Stimulated activated CD4-positive, alpha-beta T cell treated with anti-CD3 and anti-CD28 coated beads, Interleukin-4, amount 100 ng/mL, for 48 hours (primary cell): Measurements from ENCODE around the gene TBC1D24.
A peak's percentile ranks its signal among the peaks of the same experiment; 100 is the strongest.

Experiments used
- DNase-seq, 2 donors: peaks; one replicate each; pipeline ENCODE4 v3.0.0-alpha.2; 2020; ENCODE audit warnings: low read depth in 2 of 2

Gene TBC1D24

DNA sequence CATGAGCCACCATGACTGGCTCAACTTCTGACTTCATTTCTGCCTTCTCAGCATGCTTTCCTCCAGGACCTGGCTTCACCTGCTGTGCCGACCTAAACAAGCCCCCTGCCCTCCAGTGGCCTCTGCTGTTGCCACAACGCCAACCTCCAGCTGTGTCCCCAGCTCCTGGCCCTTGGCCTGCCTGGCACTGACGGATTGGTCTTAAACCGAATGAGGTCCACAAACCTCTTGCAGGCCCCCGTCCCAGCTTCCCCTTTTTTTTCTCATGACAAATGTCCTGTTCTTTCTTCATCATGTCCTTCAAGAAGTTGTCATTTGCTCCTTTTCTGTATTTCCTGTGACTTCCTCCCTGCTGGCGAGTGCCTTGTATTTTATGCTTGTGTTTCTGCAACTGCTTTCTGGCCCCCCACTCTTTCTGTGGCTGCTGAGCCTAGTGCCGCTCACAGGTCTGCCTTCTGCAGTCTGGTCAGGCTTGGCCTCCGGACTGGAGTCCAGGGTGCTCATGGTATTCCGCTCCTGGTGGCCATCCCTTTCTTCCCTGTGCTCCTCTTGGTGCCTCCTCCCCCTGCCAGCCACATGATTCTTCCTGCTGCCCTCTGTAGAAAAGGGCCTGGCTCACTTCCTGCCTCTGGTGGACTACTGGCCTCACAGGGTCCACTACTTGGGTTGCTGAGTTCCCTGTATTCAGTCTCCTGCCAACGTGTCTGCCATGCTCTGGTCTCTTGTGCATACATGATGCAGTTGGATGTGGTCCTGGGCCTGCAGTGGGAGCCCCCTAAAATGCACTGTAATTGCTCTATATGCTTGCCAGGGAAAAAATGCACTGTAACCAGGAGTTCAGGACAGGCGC is 41.7 kb downstream of the TBC1D24 start:
- no peak for DNase-seq

DNA sequence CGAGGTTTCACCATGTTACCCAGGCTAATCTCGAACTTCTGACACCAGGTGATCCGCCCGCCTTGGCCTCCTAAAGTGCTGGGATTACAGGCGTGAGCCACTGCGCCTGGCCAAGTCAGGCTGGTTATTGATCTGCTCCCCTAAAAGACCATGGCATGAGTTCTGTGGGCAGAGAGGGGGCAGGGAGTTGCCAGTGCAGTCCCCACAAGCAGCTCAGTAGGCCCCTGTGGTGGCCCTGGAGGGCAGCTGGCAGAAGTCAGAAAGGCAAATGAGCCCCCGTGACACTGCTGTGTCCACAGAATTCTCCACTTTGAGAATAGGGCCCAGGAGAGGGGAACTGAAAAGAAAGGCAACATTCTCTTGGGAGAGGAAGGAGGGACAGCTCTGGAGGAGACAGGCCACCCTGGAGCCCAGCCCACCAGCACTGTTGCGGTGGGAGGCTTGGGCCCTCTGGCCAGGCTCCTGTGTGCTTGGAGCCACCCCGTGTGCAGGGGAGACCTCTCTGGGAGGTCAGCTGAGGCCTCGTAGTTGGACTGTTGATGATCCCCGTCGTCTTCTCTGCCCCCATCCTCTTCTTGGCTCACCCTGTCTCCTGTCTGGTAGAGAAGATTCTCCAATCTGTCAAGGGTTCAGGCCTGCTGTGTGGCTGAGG is 43.2 kb downstream of the TBC1D24 start:
- DNase-seq: no peak

DNA sequence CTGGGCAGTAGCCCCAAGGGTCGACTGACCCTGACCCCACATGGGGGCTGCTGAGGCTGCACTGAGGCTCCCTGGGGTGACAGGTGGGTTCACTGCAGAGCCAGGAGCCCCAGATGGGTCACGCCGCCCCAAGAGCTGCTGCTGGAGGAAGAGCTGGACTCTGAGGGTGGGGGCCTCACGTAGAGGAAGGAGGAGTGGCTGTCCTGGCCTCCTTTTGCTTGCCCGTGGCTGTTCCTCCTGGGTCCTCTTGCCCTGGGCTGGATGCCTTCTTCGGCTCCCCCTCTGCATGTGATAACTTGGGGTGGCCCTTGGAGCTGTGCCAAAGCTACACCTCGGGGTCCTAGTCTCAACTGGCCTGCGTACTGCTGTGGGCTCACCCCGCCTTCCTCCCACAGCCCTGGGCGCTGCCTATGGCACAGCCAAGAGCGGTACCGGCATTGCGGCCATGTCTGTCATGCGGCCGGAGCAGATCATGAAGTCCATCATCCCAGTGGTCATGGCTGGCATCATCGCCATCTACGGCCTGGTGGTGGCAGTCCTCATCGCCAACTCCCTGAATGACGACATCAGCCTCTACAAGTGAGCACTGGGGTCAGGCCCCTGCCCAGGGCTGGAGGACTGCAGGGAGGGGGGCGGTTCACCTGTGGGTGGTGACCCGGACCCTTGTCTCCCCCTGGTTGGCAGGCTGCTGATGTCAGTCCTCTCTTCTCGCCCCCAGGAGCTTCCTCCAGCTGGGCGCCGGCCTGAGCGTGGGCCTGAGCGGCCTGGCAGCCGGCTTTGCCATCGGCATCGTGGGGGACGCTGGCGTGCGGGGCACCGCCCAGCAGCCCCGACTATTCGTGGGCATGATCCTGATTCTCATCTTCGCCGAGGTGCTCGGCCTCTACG is 44.1 kb downstream of the TBC1D24 start:
- no peak for DNase-seq

DNA sequence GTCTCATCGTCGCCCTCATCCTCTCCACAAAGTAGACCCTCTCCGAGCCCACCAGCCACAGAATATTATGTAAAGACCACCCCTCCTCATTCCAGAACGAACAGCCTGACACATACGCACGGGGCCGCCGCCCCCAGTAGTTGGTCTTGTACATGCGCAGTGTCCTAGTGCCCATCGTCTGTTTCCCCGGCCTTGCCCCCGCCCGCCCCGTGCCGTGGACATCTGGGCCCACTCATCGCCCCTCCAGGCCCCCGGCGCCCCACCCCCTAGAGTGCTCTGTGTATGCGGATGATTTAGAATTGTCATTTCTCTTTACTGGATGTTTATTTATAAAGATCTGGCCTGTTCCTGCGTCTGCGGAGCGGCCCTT is 44.8 kb downstream of the TBC1D24 start:
- no peak for DNase-seq

DNA sequence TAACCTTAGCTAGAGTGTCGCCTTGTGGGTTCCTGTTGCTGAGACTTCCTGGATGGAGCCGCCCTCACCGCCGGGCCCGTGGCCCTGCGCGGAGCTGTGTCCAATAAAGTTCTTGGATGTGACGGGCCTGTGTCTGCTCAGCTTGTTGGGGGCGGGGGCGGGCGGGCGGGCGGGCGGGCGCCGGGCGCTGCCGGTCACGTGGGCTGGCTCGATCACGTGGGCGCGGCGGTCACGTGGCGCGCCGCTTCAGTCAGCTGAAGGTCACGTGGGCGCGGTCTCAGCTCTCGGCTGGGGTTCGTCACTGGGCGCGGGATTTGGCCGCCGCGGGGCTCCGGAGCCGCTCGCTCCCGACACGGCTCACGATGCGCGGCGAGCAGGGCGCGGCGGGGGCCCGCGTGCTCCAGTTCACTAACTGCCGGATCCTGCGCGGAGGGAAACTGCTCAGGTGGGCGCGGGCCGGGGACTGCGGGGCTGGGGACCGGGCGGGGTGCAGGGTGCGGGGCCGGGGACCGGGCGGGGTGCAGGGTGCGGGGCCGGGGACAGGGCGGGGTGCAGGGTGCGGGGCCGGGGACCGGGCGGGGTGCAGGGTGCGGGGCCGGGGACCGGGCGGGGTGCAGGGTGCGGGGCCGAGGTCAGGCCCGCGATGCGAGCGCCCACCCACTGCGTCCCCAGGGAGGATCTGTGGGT is 45.3 kb downstream of the TBC1D24 start, which contains the start of gene AMDHD2:
TSS of gene AMDHD2 (plus strand) at position 275 of the 687 bp plus-strand sequence. CDS start at position 363, 88 bp downstream.
- DNase-seq: peak; percentile 86 to 88

DNA sequence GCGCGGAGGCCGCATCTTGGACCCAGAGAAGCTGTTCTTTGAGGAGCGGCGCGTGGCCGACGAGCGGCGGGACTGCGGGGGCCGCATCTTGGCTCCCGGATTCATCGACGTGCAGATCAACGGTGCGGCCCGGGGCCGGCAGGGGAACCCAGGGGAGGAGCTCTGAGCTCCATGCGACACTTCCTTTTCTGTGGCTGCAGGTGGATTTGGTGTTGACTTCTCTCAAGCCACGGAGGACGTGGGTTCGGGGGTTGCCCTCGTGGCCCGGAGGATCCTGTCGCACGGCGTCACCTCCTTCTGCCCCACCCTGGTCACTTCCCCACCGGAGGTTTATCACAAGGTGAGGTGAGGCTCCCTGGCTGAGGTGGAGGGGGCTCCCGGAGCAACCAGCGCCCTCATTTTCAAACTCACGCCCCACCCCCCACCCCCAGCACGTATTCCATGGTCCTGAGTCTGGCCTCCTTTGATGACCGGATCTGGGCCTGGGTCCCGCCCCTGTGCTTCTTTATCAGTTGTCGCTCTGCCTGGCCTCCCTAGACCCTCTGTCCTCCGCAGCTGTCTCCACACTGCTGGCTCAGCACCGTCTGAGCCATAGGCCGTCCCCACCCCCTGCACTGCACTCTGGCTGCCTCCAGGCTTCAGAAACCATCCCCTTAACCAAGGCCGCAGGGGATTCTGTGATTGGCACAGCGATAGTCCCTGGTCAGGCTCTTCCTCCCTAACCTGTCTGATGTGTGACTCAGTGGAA is 46.0 kb downstream of the TBC1D24 start:
- DNase-seq: peak in 1 of 2 donors; percentile 29

DNA sequence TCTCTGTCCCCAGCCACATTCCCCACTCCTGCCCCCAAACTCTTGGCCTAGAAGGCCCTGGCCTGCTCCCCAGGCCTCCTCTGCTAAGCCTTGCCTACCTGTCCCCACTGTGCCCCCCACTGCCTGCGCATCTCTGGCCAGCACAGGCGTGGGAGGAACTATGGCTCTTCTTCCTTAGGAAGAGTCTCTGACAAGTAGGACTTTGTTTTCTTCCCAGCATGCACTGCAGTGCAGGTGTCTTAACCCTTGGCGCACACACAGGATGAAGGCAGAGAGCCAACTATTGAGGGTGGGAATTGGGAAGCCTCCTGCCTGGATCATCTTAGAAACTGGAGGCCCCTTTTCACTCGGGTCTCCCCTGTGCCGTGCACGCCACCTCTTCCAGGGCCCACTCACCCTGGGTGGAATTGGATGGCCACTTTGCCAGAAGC is 48.9 kb downstream of the TBC1D24 start:
- no peak for DNase-seq

DNA sequence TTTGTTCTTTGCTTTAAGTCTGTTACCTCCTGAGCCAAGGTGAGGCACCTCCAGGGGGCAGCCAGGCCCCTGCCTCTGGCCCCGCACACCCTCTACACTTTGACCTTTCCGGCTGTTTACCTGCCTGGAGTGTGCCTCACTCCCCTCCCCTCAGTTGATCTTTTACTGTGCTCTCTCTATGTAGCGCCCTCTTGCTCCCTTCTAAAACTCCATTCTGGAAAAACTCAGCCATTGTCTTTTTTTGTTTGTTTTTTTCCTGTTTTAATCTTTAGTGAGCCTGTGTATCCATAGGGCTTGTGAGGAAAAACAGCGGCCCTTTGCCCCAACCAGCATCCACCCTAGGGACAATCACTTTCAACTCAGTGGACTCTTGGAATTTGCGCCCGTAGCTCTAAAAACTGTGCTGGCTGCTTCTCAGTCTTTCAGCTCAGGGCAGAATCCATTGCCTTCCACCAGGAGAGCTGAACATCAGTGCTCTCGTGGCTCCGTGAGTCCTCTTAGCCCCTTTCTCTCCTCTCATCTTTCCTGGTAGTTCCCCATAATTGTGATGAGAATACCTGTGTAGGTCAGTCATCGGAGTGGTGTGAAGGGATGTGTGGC is 49.5 kb downstream of the TBC1D24 start:
- DNase-seq: no peak

DNA sequence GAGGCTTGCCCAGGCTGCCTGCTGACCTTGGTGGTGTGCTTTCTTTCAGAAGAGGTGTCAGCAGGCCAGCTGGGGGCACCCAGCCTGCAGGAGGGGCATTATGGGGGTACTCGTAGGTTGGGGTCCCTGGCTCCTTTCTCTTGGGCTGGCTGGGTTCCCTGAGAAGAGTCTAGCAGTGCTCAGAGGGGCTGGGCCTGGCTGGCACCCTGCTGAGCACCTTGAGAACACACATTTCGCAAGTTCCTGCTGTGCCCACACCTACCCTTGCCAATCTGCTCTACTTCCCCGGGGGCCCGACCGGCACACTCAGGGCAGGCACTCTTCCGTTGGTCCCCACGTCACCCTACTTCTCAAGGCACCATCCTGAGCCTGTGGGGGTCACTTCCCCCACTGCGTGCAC is 51.2 kb downstream of the TBC1D24 start:
- DNase-seq: no peak

DNA sequence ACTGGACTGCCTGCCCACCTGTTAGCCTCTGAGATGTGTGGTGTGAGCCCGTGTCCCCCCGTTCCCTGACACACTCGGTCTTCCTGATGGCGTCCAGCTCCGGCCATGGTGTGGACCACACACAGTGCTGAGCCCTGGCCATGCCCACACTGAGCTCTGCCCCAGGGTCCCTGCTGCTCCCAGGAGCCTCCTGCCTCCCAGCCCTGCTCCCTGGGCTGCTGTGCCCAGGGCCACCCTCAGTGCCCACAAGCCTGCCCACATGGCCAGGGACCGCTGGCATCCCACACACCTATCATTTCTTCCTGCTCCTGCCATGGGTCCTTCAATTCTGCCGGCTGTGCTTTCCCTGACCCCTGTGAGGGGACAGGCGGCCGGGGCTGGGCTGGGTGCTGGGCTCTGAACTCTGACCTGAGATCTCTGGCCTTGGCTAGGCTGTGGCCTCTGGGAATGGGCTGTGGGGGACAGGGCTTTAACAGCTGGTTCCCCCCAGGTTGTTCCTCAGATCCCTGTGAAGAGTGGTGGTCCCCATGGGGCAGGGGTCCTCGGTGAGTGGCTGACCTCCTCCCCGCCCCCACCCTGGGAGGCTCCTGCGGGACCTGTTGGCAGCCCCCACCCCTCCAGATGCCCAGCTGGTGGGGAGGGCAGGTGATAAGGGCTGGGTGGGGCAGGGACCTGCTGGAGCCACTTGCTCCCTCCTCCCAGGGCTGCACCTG is 52.3 kb downstream of the TBC1D24 start:
- no peak for DNase-seq

DNA sequence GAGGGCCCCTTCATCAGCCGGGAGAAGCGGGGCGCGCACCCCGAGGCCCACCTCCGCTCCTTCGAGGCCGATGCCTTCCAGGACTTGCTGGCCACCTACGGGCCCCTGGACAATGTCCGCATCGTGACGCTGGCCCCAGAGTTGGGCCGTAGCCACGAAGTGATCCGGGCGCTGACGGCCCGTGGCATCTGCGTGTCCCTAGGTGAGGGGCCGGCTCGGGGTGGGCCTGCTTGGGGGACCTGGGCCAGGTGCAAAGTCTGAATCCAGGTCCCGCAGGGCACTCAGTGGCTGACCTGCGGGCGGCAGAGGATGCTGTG is 52.8 kb downstream of the TBC1D24 start:
- no peak for DNase-seq

DNA sequence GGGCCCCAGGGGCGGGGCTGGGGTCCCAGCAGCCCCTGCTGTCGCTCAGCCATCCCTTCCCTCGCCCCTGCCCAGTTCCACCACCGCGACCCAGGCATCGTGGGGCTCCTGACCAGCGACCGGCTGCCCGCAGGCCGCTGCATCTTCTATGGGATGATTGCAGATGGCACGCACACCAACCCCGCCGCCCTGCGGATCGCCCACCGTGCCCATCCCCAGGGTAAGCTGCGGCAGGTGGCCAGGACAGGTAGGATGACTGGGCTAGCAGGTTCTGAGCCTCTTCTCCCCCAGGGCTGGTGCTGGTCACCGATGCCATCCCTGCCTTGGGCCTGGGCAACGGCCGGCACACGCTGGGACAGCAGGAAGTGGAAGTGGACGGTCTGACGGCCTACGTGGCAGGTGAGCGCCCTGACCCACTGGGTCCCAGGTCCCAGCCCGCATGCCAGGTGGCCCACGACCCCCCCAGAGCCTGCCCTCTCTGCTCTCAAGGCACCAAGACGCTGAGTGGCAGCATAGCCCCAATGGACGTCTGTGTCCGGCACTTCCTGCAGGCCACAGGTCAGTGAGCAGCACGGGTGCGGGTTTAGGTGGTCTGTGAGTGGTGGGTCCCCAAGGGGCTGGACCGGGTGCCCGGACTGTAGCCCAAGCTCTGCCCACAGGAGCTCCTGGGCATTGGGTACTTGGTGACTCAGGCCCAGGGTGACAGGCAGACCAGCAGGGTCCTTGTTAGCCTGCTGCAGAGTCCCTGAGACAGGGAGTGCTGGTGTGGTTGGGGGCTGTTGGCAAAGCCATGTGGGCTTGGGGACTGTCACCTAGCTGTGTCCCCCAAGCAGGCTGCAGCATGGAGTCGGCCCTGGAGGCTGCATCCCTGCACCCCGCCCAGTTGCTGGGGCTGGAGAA is 53.5 kb downstream of the TBC1D24 start:
- no peak for DNase-seq

DNA sequence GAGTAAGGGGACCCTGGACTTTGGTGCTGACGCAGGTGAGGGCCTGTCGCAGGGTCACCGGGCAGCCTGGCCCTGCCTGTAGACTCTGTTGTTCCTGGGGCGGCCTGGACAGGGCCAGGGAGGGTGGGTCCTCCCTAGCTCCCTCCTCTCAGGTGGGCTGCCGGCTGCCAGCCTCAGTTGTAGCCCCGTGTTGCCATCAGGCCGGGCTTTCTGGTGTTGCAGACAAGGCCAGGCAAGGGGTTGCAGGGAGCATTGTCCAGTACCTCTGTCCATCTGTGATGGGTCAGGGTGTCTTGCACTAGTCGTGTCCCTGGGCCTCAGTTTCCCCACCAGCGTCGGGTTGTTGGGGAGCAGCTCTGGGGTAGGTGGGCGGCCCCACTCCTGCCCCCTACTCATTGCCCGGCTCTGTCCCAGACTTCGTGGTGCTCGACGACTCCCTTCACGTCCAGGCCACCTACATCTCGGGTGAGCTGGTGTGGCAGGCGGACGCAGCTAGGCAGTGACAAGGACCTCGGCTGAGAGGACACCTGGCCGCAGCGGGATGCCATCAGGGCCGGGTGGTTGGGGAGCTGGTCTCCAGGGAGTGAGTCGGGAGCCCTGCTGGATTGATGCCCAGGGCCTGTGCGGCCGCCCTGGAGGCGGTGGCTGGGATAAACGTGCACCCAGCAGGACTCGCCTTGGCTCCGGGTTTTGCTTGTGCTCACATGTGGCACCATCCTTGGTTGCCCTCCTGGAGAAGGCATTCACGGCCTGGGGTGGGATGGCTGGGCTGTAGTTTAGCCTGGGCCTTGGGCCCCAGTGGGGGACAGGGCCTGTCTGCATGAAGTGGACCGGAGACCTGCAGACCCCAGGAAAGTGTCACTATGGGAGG is 54.4 kb downstream of the TBC1D24 start:
- DNase-seq: no peak

DNA sequence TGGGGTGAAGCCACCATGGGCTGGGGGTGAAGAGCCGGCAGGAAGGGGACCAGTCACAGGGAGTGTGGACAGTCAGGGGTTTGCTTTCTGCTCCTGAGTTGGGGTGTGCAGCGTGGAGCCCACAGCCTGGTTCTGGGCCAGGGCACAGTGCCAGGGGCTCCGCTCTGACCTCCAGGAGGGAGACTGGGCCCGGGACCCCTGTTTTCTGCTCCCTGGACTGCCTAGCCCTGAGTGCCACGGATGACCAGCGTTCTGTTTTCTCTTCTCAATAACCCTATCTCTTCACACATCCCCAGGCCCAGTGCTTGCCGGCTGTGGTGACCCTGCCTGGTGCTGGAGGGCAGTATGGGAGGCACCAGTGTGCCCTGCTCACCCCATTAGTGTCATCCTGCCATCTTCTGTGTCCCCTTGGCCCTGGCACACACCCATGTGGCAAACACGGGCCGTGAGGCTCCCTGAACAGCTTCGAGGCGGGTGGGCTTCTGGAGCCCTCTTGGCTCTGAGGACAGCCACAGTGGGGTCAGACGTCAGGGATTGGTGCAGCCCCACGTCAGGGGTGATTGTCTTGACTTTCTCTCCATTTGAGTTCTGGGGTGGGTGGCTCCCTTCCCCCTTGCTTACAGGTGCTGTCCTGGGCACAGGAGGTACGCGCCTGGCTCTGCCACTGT is 55.2 kb downstream of the TBC1D24 start:
- no peak for DNase-seq

DNA sequence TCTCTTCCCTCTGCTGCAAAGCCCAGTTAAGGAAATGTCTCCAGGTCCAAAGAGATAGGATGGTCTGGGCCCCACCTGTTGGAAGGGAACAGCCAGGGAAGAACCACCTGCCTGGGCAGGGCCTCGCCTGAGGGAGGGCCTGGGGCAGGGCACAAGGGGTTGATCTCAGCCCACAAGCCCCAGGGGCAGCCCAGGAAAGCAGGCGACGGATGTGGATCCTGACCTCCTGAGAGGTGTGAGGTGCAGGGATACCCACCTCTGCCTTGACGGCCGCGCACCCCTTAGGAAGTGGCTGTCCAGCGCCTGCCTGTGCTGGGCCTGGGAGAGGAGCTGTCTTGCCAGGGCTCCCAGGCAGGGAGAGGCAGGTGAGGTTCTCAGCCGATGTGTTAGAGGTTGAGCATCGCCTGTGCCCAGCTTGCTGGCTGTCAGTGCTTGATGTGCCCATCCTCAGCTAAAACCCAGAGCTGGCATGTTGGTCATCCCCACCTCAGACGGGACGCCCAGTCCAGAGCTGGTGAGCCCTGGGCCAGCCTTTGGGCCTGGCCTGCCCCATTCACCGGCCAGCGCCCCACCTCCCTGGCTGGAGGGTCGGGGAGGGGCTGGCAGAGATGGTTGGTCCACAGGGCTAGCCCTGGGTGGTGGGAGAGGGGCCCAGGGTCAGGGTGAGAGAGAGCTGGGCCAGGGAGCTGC is 55.8 kb downstream of the TBC1D24 start:
- no peak for DNase-seq

DNA sequence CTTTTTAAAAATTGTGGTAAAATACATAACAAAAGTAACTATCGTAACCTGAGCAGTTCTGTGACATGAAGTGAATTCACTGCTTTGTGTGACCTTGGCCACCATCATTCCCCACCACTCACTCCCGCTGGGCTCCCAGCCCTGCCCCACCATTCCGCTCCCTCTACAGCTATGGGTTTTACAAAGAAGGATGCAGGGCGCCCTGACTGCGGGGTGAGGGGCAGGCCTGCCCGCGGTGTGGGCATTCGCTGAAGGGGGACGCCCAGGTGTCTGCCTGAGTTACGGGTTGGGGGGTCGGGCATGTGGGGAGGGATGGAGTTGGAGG is 56.4 kb downstream of the TBC1D24 start, which contains the start of gene CEMP1:
TSS of gene CEMP1 (minus strand) at position 38 of the 325 bp plus-strand sequence. CDS start 335 bp downstream, outside the sequence.
- no peak for DNase-seq
